Neural crest cell (in vitro differentiated cells): ENCODE data around the gene KANK2. TPM values are rescaled to one million over a fixed set of nuclear protein-coding genes. Genes with fewer than 3 reads are reported as not detected.

Experiments used
- DNase-seq: peaks from one replicate; pipeline ENCODE4 v3.0.0; 2021; ENCODE audit warnings: low read depth, mixed read lengths, low spot score
- H3K27ac Mint-ChIP-seq: one replicate; pipeline ENCODE4 v1.8.0; 2021; ENCODE audit warnings: mild to moderate bottlenecking, mixed read lengths; ENCODE audit not compliant: unreplicated experiment
- H3K27me3 Mint-ChIP-seq: 2 replicates; pipeline ENCODE4 v1.8.0; 2021; ENCODE audit warnings: low read depth, mild to moderate bottlenecking, mixed read lengths
- H3K36me3 Mint-ChIP-seq: 2 replicates; pipeline ENCODE4 v1.8.0; 2021; ENCODE audit warnings: low read depth, mild to moderate bottlenecking, mixed read lengths
- H3K4me1 Mint-ChIP-seq: 2 replicates; pipeline ENCODE4 v1.8.0; 2021; ENCODE audit warnings: mixed read lengths
- H3K4me3 Mint-ChIP-seq: one replicate; pipeline ENCODE4 v1.8.0; 2021; ENCODE audit warnings: mild to moderate bottlenecking, mixed read lengths
- H3K9me3 Mint-ChIP-seq: 2 replicates; pipeline ENCODE4 v1.8.0; 2021; ENCODE audit warnings: mixed read lengths
- long read RNA-seq: library from polyadenylated mRNA; unstranded; transcript quantifications from one replicate; pipeline ENCODE4 v2.0.0, GENCODE V29; 2020
- total RNA-seq: library from RNA; stranded (reverse); gene quantifications from 2 replicates; pipeline ENCODE4 v1.2.1, GENCODE V29; 2021
- TF ChIP-seq, protein P1 (sequence below): fragments of 200-600 bp; sonication (generic); conservative IDR thresholded peaks from 2 replicates; pipeline ENCODE4 v1.5.0; 2021; ENCODE audit warnings: antibody characterized with exemption, mild to moderate bottlenecking

Gene KANK2
- total RNA-seq = 32.1 and 34.2 TPM in 2 replicates
- long read RNA-seq, partial matches to known transcripts = 0 of 4 reads
- long read RNA-seq, other reads (novel, unspliced or antisense) = 4 of 4 reads

DNA sequence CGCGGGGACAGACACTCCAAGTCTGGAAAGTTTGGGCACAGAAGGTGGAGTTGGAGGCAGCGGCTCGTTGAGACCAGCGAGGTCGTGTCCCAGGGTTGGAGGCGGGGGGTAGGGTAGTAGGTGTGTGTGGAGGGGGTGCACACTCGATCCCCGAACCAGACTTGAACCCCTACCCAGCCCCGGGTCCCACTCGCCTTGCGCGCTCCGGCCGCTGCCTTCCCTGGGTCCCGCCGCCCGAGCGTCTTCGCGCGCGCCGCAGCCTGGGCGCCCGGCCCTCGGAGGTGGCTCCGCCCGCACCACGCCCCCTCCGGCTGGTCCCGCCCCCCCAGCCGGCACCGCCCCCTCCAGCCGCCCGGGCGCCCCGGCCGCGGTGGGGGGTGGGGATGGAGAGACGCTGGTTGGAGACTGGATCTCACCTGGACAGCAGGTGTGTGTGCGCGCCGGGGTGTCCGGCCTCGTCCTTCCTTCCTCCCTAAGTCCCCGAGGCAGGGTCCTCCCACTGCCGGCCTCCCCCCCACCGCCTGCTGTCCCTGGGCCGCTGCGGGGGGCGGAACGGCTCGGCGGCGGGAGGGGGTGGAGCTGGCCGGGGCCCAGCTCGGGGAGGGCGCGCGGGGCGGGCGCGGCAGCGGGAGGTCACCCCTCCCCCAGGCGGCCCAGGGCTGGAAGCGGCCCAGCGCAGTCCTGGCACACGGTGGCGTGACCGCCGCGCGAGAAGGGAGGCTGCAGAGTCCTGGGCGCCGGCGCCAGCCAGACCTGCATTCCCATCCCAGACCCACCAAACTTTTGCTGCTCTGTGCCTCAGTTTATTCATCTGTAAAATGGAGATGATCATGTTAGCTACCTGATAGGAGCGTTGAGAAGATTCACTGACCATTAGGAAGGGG lies at the start of gene KANK2:
KANK2 (minus strand) TSS at position 255 of the 884 bp plus-strand sequence. CDS start 3,034 bp downstream, outside the sequence.
- TF ChIP-seq, protein P1, sequence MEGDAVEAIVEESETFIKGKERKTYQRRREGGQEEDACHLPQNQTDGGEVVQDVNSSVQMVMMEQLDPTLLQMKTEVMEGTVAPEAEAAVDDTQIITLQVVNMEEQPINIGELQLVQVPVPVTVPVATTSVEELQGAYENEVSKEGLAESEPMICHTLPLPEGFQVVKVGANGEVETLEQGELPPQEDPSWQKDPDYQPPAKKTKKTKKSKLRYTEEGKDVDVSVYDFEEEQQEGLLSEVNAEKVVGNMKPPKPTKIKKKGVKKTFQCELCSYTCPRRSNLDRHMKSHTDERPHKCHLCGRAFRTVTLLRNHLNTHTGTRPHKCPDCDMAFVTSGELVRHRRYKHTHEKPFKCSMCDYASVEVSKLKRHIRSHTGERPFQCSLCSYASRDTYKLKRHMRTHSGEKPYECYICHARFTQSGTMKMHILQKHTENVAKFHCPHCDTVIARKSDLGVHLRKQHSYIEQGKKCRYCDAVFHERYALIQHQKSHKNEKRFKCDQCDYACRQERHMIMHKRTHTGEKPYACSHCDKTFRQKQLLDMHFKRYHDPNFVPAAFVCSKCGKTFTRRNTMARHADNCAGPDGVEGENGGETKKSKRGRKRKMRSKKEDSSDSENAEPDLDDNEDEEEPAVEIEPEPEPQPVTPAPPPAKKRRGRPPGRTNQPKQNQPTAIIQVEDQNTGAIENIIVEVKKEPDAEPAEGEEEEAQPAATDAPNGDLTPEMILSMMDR = peak; percentile 17
- DNase-seq = peak; percentile 71
- Mint-ChIP-seq H3K27ac (no peak within 1 kb of the TSS), H3K9me3 (no peaks in the 10 kb centered on the region), H3K27me3 (no peaks in the 10 kb centered on the region), H3K4me3 (peak within 1 kb of the TSS; percentile 88), H3K36me3 (peaks cover 2% of the 10 kb centered on the region), H3K4me1 (peaks cover 9% of the 10 kb centered on the region)

DNA sequence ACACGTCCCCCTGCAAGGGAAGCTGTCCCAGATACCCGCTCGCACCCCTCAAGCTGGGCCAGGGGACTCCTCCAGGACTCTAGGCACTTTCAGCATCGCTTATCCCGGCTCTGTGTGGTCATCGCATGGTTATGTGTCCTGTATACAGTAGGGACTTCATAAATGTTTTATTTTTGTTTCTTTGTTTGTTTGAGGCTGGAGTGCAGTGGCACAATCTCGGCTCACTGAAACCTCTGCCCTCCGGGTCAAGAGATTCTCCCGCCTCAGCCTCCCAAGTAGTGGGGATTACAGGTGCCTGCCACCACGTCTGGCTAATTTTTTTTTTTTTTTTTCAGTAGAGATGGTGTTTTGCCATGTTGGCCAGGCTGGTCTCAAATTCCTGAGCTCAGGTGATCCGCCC lies 49.6 kb upstream of the KANK2 start:
- TF ChIP-seq, protein P1 = no peak
- H3K4me1 Mint-ChIP-seq = peaks cover 6% of the 10 kb centered on the region
- no peak for DNase-seq
- H3K4me3 Mint-ChIP-seq = no peak overlapping the region
- H3K27me3 Mint-ChIP-seq = no peaks in the 10 kb centered on the region
- no peaks in the 10 kb centered on the region for H3K9me3 Mint-ChIP-seq
- no peak overlapping the region for H3K27ac Mint-ChIP-seq
- no peaks in the 10 kb centered on the region for H3K36me3 Mint-ChIP-seq

DNA sequence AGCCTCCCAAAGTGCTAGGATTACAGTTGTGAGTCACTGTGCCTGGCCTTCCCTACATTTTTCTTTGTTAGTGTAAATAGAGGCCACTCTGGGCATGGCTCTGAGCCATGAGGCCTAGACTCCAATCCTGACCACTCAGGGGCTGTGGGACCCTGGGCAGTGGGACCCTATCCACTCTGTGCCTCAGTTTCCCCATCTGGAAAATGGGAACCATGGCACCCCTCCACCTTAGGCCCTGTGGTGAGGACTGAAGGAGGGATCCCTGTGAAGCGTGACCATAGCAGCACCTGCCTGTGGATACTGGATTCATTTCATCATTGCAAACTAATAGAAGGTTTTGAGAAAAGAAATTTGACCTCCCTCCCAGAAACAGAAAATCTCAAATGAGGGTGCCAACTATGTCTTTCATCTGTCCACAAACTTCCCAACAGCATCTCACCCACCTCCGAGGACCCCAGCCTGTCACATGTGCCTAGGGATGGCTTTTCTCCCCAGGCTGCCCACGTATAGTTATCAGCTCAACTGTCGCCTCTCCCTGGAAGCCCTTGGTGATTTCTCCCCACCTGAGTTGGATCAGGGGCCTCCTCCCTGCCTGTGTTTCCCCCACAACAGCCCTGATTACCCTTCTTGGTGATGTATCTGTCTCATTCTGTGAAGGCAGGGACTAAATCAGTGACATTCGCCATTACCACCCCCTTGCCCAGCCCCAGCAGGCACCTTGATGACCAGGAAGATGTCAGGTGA lies 47.7 kb upstream of the KANK2 start:
- H3K9me3 Mint-ChIP-seq = no peaks in the 10 kb centered on the region
- DNase-seq = no peak
- no peak overlapping the region for H3K27ac Mint-ChIP-seq
- TF ChIP-seq, protein P1 = no peak
- no peak overlapping the region for H3K4me3 Mint-ChIP-seq
- H3K27me3 Mint-ChIP-seq = no peaks in the 10 kb centered on the region
- no peaks in the 10 kb centered on the region for H3K36me3 Mint-ChIP-seq
- peaks cover 6% of the 10 kb centered on the region for H3K4me1 Mint-ChIP-seq

DNA sequence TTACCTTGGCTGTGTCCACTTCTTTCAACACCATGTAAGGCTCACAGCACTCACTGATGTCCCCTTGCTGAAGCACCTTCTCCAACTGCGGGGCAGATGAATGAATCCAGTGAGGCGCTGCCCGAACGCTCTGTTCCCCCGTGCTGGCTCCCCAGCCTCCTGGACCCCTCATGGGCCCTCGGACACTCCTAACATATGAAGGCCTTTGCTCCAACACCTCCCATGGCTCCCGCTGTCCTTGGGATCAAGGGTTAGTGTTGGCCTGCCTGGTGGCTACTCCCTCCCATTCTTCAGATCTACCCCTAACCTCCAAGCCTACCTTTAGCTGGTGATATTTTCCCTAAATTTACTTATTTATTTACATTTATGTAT lies 46.4 kb upstream of the KANK2 start:
- Mint-ChIP-seq H3K9me3 (no peaks in the 10 kb centered on the region), H3K36me3 (no peaks in the 10 kb centered on the region), H3K27me3 (no peaks in the 10 kb centered on the region), H3K4me1 (peaks cover 6% of the 10 kb centered on the region), H3K27ac (no peak overlapping the region), H3K4me3 (no peak overlapping the region)
- no peak for DNase-seq
- TF ChIP-seq, protein P1 = no peak

- Mint-ChIP-seq H3K4me3 (no peak overlapping the region), H3K36me3 (no peaks in the 10 kb centered on the region), H3K27ac (peak overlapping the region; percentile 96), H3K27me3 (no peaks in the 10 kb centered on the region), H3K9me3 (no peaks in the 10 kb centered on the region), H3K4me1 (peaks cover 6% of the 10 kb centered on the region)
- TF ChIP-seq, protein P1 = peak; percentile 84
- DNase-seq = peak; percentile 99
Measured at GRCh38 chr19:11242864-11243797, 45.8 kb upstream of the KANK2 start.
